B cell (primary cell): Measurements from ENCODE around the gene KCNC3. TPM values are rescaled to one million over a fixed set of nuclear protein-coding genes. Genes with fewer than 3 reads are reported as not detected.
A peak's percentile ranks its signal among the peaks of the same experiment; 100 is the strongest.

Experiments used
- ATAC-seq: fragments of 200-7000 bp; cut with Tn5 transposase; one replicate; pipeline ENCODE4 v1.10.0; 2021; ENCODE audit warnings: low read depth, mild to moderate bottlenecking, moderate number of reproducible peaks, moderate library complexity
- CTCF ChIA-PET: fragments of 350-600 bp; sonication (Branson Sonifier 250); formaldehyde crosslinking; loops from one replicate; lab custom pipeline; 2021; ENCODE audit warnings: antibody characterized with exemption, inconsistent platforms; lab: Charles Lee
- POLR2A ChIA-PET: fragments of 350-600 bp; sonication (Branson Sonifier 250); formaldehyde crosslinking; loops from one replicate; lab custom pipeline; 2021; ENCODE audit warnings: antibody characterized with exemption; lab: Charles Lee
- DNase-seq: peaks from one replicate; pipeline ENCODE4 v3.0.0; 2013
- H2AFZ ChIP-seq: 2 replicates; pipeline ENCODE4 v1.6.1; 2012; ENCODE audit warnings: mild to moderate bottlenecking, low read depth, low read length; ENCODE audit not compliant: insufficient read depth, poor library complexity, severe bottlenecking
- H3K27ac ChIP-seq, 2 donors: 1 replicate in 1 of 2; 2 replicates in 1 of 2; pipeline ENCODE4 v1.5.1; 2012 to 2013; ENCODE audit warnings: low read length in 2 of 2, mild to moderate bottlenecking in 2 of 2, moderate library complexity in 1 of 2
- H3K27me3 ChIP-seq, 4 experiments: fragments of 200-600 bp in 1 of 4; sonication (generic) in 1 of 4; replicated peaks in 1 of 4; 1 replicate in 2 of 4; 2 replicates in 2 of 4; pipeline versions ENCODE4 v1.6.1 to v1.7.0; 2013 to 2016; ENCODE audit warnings: low read length in 3 of 4, mild to moderate bottlenecking in 2 of 4, mixed read lengths in 1 of 4, moderate library complexity in 1 of 4; ENCODE audit not compliant: insufficient read depth in 4 of 4, control insufficient read depth in 3 of 4; ENCODE audit errors: control extremely low read depth in 1 of 4
- H3K36me3 ChIP-seq, 2 experiments: replicated peaks in 1 of 2; 1 replicate in 1 of 2; 2 replicates in 1 of 2; pipeline versions ENCODE4 v1.6.1 to v1.7.1; 2013; ENCODE audit warnings: low read length in 1 of 2; ENCODE audit not compliant: insufficient read depth in 2 of 2, control insufficient read depth in 1 of 2; ENCODE audit errors: control extremely low read depth in 1 of 2, extremely low read depth in 1 of 2
- H3K4me1 ChIP-seq, 2 donors: fragments of 200-600 bp in 1 of 2; sonication (generic) in 1 of 2; 1 replicate in 1 of 2; 2 replicates in 1 of 2; pipeline versions ENCODE4 v1.5.1 to v1.6.1; 2013 to 2017; ENCODE audit warnings: low read length in 2 of 2; ENCODE audit not compliant: control insufficient read depth in 2 of 2, insufficient read depth in 2 of 2
- H3K4me2 ChIP-seq: replicated peaks from 2 replicates; pipeline ENCODE3; 2012; ENCODE audit warnings: mild to moderate bottlenecking, low read depth, low read length; ENCODE audit not compliant: poor library complexity, severe bottlenecking
- H3K4me3 ChIP-seq, 5 experiments: fragments of 200-600 bp in 1 of 5; sonication (generic) in 1 of 5; 1 replicate in 3 of 5; 2 replicates in 2 of 5; pipeline versions ENCODE4 v1.5.1 to v1.7.0; 2011 to 2016; ENCODE audit warnings: low read length in 4 of 5, mild to moderate bottlenecking in 4 of 5, low read depth in 2 of 5, control low read depth in 1 of 5, moderate library complexity in 1 of 5; ENCODE audit not compliant: insufficient read depth in 1 of 5; ENCODE audit errors: control extremely low read depth in 1 of 5, extremely low read depth in 1 of 5
- H3K79me2 ChIP-seq: fragments of 200-600 bp; sonication (generic); one replicate; pipeline ENCODE4 v1.6.0; 2016; ENCODE audit warnings: low read length; ENCODE audit not compliant: control insufficient read depth, insufficient read depth
- H3K9ac ChIP-seq: fragments of 200-600 bp; sonication (generic); 2 replicates; pipeline ENCODE4 v1.6.1; 2017; ENCODE audit warnings: mild to moderate bottlenecking, low read length, moderate library complexity
- H3K9me3 ChIP-seq, 3 donors: one replicate each; pipeline versions ENCODE4 v1.6.1 to v1.7.1; 2013; ENCODE audit warnings: low read length in 2 of 3; ENCODE audit not compliant: control insufficient read depth in 2 of 3, insufficient read depth in 1 of 3; ENCODE audit errors: control extremely low read depth in 1 of 3
- H4K20me1 ChIP-seq: 2 replicates; pipeline ENCODE4 v1.6.0; 2012; ENCODE audit warnings: mild to moderate bottlenecking, low read length; ENCODE audit not compliant: insufficient read depth, control insufficient read depth, poor library complexity, severe bottlenecking
- H3K27ac Mint-ChIP-seq: one replicate; pipeline ENCODE4 v1.8.0; 2021; ENCODE audit warnings: mixed read lengths
- H3K27me3 Mint-ChIP-seq: one replicate; pipeline ENCODE4 v1.8.0; 2021; ENCODE audit warnings: mixed read lengths
- H3K4me1 Mint-ChIP-seq: one replicate; pipeline ENCODE4 v1.8.0; 2021; ENCODE audit warnings: mixed read lengths
- H3K4me3 Mint-ChIP-seq: one replicate; pipeline ENCODE4 v1.8.0; 2021; ENCODE audit warnings: mixed read lengths
- H3K9me3 Mint-ChIP-seq: one replicate; pipeline ENCODE4 v1.8.0; 2022; ENCODE audit warnings: mixed read lengths; ENCODE audit not compliant: insufficient read depth
- CTCF ChIP-seq: fragments of 200-600 bp; IDR thresholded peaks from one replicate; pipeline ENCODE4 v1.8.0; 2022; ENCODE audit warnings: antibody characterized with exemption, mild to moderate bottlenecking
- EZH2 ChIP-seq: IDR thresholded peaks from 2 replicates; pipeline ENCODE4 v1.6.1; 2012; ENCODE audit warnings: borderline replicate concordance, low read depth, mild to moderate bottlenecking, moderate library complexity, low read length; ENCODE audit not compliant: insufficient read depth, poor library complexity, severe bottlenecking
- WGBS: methylation state at CpG from one replicate; pipeline ENCODE4 v1.1.5; 2013; ENCODE audit warnings: missing lambda C conversion rate; ENCODE audit not compliant: insufficient coverage; 5-methylcytosine and 5-hydroxymethylcytosine counted together
- intact Hi-C: fragments of 100-400 bp; cut with micrococcal nuclease; formaldehyde crosslinking; loops from one replicate; pipeline ENCODE4 v1.10.0; 2022
- polyA plus RNA-seq: library from polyadenylated mRNA; depleted of rRNA; stranded (reverse); fragments of >200 nt; gene quantifications from 2 replicates; pipeline ENCODE4 v1.2.3, GENCODE V29; 2012
- total RNA-seq, 2 donors: library from RNA; stranded (reverse); fragments of 120-200 nt in 1 of 2; gene quantifications; 1 replicate in 1 of 2; 2 replicates in 1 of 2; pipeline versions ENCODE4 v1.2.3 to v1.2.4, GENCODE V29; 2013 to 2022

The KCNC3 gene
- total and polyA plus RNA-seq, 2 donors (not counting 1 experiment from before 2014, with no cell fraction given), result 12.3 to 23.0 TPM

GRCh38 chr19:50327461-50328223 is 1.5 kb downstream of the KCNC3 start:
- ChIA-PET CTCF (interaction anchor here (0.6 to 3.9 kb wide), 7 partner anchors 12 to 183 kb away, joined by 3 to 45 read pairs (median 3); partner anchors contain the start of gene JOSD2), POLR2A (interaction anchor here (7.1 kb wide), 1 partner anchor 17 kb away, joined by 122 read pairs; no protein-coding TSS in a partner anchor)
- H3K27me3 ChIP-seq, result peaks cover 0 to 9% (median 2%) of the 10 kb centered on the region in 4 experiments
- 14% methylated on average over 19 of the region's 20 CpGs for WGBS
- TF ChIP-seq CTCF, result no peak
- no peak for TF ChIP-seq EZH2
- H3K27ac ChIP-seq, result no peak overlapping the region
- peaks cover 14% of the 10 kb centered on the region for H3K79me2 ChIP-seq
- ATAC-seq (no peak), DNase-seq (no peak)
- peaks cover 4% of the 10 kb centered on the region for H3K9me3 Mint-ChIP-seq
- H3K4me3 ChIP-seq, result peak overlapping the region in 1 of 5 experiments; percentile 4
- peak overlapping the region; percentile 59 for H3K27ac Mint-ChIP-seq
- peaks cover 64% of the 10 kb centered on the region for H3K4me1 Mint-ChIP-seq
- H3K9ac ChIP-seq, result no peak overlapping the region
- H3K4me1 ChIP-seq, result peaks cover 48 to 63% of the 10 kb centered on the region in 2 donors
- H3K27me3 Mint-ChIP-seq, result peaks cover 12% of the 10 kb centered on the region
- no peak overlapping the region for H2AFZ ChIP-seq
- peak overlapping the region; percentile 62 for H3K4me3 Mint-ChIP-seq
- intact Hi-C loops, result loop anchor here (2.0 to 5.0 kb wide), 2 partner anchors 303 to 1995 kb away; partner anchors contain the start of gene VRK3
- H3K9me3 ChIP-seq, result peaks cover 0 to 45% (median 0%) of the 10 kb centered on the region in 3 donors
- peaks cover 0 to 3% of the 10 kb centered on the region in 2 experiments for H3K36me3 ChIP-seq
- peaks cover 51% of the 10 kb centered on the region for H4K20me1 ChIP-seq
- peak overlapping the region; percentile 78 for H3K4me2 ChIP-seq

GRCh38 chr19:50327013-50327412 is 2.2 kb downstream of the KCNC3 start:
- Mint-ChIP-seq H3K9me3 (peaks cover 4% of the 10 kb centered on the region), H3K4me3 (peak overlapping the region; percentile 62), H3K4me1 (peaks cover 58% of the 10 kb centered on the region), H3K27me3 (peaks cover 12% of the 10 kb centered on the region), H3K27ac (peak overlapping the region; percentile 59)
- intact Hi-C loops, result loop anchor here (5.0 kb wide), 1 partner anchor 1995 kb away; no protein-coding TSS in a partner anchor
- ATAC-seq (no peak), DNase-seq (no peak)
- CTCF ChIA-PET, result interaction anchor here (0.9 kb wide), 1 partner anchor 17 kb away, joined by 3 read pairs; no protein-coding TSS in a partner anchor
- Histone ChIP-seq H3K79me2 (peaks cover 14% of the 10 kb centered on the region), H3K4me2 (peak overlapping the region; percentile 78), H2AFZ (no peak overlapping the region), H3K9ac (no peak overlapping the region), H4K20me1 (peaks cover 46% of the 10 kb centered on the region), H3K9me3 (peaks cover 0 to 41% (median 0%) of the 10 kb centered on the region in 3 donors), H3K27me3 (peaks cover 0 to 9% (median 2%) of the 10 kb centered on the region in 4 experiments), H3K27ac (no peak overlapping the region), H3K4me1 (peaks cover 42 to 57% of the 10 kb centered on the region in 2 donors), H3K4me3 (peak overlapping the region in 1 of 5 experiments; percentile 28), H3K36me3 (peaks cover 0 to 3% of the 10 kb centered on the region in 2 experiments)
- TF ChIP-seq EZH2 (no peak), CTCF (no peak)
- 40% methylated on average over 4 of the region's 4 CpGs for WGBS
- POLR2A ChIA-PET, result no interaction called here
